OCI-LY3 (cell line): ENCODE results near the gene GOLGA6L6.
"Not testable (repeated sequence)": the region's sequence is repeated elsewhere in the genome, so short reads cannot be mapped to it uniquely, and the experiment has no call there.

Source experiments
- CTCF ChIP-seq: fragments of 200-600, 300-600 bp; sonication (generic); IDR thresholded peaks from 2 replicates; pipeline ENCODE4 v1.5.1; 2014; ENCODE audit warnings: antibody characterized with exemption, low read length, low read depth
- EZH2phosphoT487 ChIP-seq: fragments of 200-600 bp; shearing (Covaris generic); IDR thresholded peaks from 2 replicates; pipeline ENCODE4 v1.6.1; 2018; ENCODE audit warnings: antibody characterized with exemption, mixed run types, low read depth

GRCh38 chr15:20551289-20551688, 9.7 kb upstream of the GOLGA6L6 start:
- not testable (repeated sequence) for TF ChIP-seq CTCF, EZH2phosphoT487
